ENCODE data around the gene GLI1.

The GLI1 gene

GRCh38 chr12:57477710-57478681 lies 18.4 kb downstream of the GLI1 start:
- Histone ChIP-seq H3K4me1 (ENCODE audit: insufficient read depth, low read length) (peaks cover 5% of the 10 kb centered on the region), H3K4me3 (ENCODE audit: low read length) (no peak overlapping the region), H3K27ac (ENCODE audit: low read depth, low read length) (no peak overlapping the region), H3K27me3 (ENCODE audit: insufficient read depth, low read length) (peaks cover 56% of the 10 kb centered on the region), H3K9ac (ENCODE audit: low read depth, low read length) (no peak overlapping the region), H3K9me3 (ENCODE audit: insufficient read depth, low read depth, low read length) (no peaks in the 10 kb centered on the region), H3K36me3 (ENCODE audit: insufficient read depth, low read length) (no peaks in the 10 kb centered on the region)
- 80% methylated on average over 11 of the region's 12 CpGs for WGBS

- Histone ChIP-seq H3K36me3 (ENCODE audit: insufficient read depth, low read length) (no peaks in the 10 kb centered on the region), H3K4me3 (ENCODE audit: low read length) (no peak overlapping the region), H3K4me1 (ENCODE audit: insufficient read depth, low read length) (peaks cover 5% of the 10 kb centered on the region), H3K9ac (ENCODE audit: low read depth, low read length) (no peak overlapping the region), H3K9me3 (ENCODE audit: insufficient read depth, low read depth, low read length) (no peaks in the 10 kb centered on the region), H3K27ac (ENCODE audit: low read depth, low read length) (no peak overlapping the region), H3K27me3 (ENCODE audit: insufficient read depth, low read length) (peaks cover 48% of the 10 kb centered on the region)
- 94% methylated on average over 10 of the region's 10 CpGs for WGBS
Measured at GRCh38 chr12:57479043-57479375, 19.4 kb downstream of the GLI1 start.

- no peaks in the 10 kb centered on the region for H3K9me3 ChIP-seq (ENCODE audit: insufficient read depth, low read depth, low read length)
- no peak within 1 kb of the TSS for H3K27ac ChIP-seq (ENCODE audit: low read depth, low read length)
- H3K27me3 ChIP-seq (ENCODE audit: insufficient read depth, low read length) = peaks cover 43% of the 10 kb centered on the region
- no peaks in the 10 kb centered on the region for H3K36me3 ChIP-seq (ENCODE audit: insufficient read depth, low read length)
- peaks cover 5% of the 10 kb centered on the region for H3K4me1 ChIP-seq (ENCODE audit: insufficient read depth, low read length)
- WGBS = 92% methylated on average over 6 of the region's 6 CpGs
- no peak within 1 kb of the TSS for H3K4me3 ChIP-seq (ENCODE audit: low read length)
- no peak within 1 kb of the TSS for H3K9ac ChIP-seq (ENCODE audit: low read depth, low read length)
Measured at GRCh38 chr12:57479376-57480115, 20.0 kb downstream of the GLI1 start, which contains the start of gene ARHGAP9. TSS of gene ARHGAP9 (minus strand) at chr12:57479866. CDS start at chr12:57479406, 460 bp downstream.

- H3K4me1 ChIP-seq (ENCODE audit: insufficient read depth, low read length) = no peaks in the 10 kb centered on the region; the same call in 1 of the 2 replicates
- H3K9ac ChIP-seq (ENCODE audit: low read depth, low read length) = no peak overlapping the region
- H3K27me3 ChIP-seq (ENCODE audit: insufficient read depth, low read length) = peaks cover 22% of the 10 kb centered on the region
- H3K27ac ChIP-seq (ENCODE audit: low read depth, low read length) = no peak overlapping the region
- WGBS = 100% methylated on average over 1 of the region's 1 CpG
- H3K9me3 ChIP-seq (ENCODE audit: insufficient read depth, low read depth, low read length) = no peaks in the 10 kb centered on the region
- no peak overlapping the region for H3K4me3 ChIP-seq (ENCODE audit: low read length)
- H3K36me3 ChIP-seq (ENCODE audit: insufficient read depth, low read length) = no peaks in the 10 kb centered on the region
Measured at GRCh38 chr12:57481671-57482070, 22.1 kb downstream of the GLI1 start.

- Histone ChIP-seq H3K27me3 (ENCODE audit: insufficient read depth, low read length) (peaks cover 9% of the 10 kb centered on the region; the same call in 1 of the 2 replicates), H3K27ac (ENCODE audit: low read depth, low read length) (no peak overlapping the region), H3K36me3 (ENCODE audit: insufficient read depth, low read length) (no peaks in the 10 kb centered on the region), H3K9ac (ENCODE audit: low read depth, low read length) (no peak overlapping the region), H3K4me3 (ENCODE audit: low read length) (no peak overlapping the region), H3K4me1 (ENCODE audit: insufficient read depth, low read length) (no peaks in the 10 kb centered on the region), H3K9me3 (ENCODE audit: insufficient read depth, low read depth, low read length) (no peaks in the 10 kb centered on the region)
- 73% methylated on average over 5 of the region's 5 CpGs for WGBS
Measured at GRCh38 chr12:57483466-57483865, 23.9 kb downstream of the GLI1 start.

- peaks cover 19% of the 10 kb centered on the region for H3K36me3 ChIP-seq (ENCODE audit: insufficient read depth, low read length)
- no peak overlapping the region for H3K4me3 ChIP-seq (ENCODE audit: low read length)
Measured at GRCh38 chr12:57485695-57486094, 26.1 kb downstream of the GLI1 start.

GRCh38 chr12:57487055-57487596 lies 27.5 kb downstream of the GLI1 start:
- Histone ChIP-seq H3K27me3 (ENCODE audit: insufficient read depth, low read length) (no peaks in the 10 kb centered on the region), H3K9ac (ENCODE audit: low read depth, low read length) (no peak overlapping the region), H3K4me1 (ENCODE audit: insufficient read depth, low read length) (peaks cover 6% of the 10 kb centered on the region; the same call in 1 of the 2 replicates), H3K27ac (ENCODE audit: low read depth, low read length) (no peak overlapping the region), H3K9me3 (ENCODE audit: insufficient read depth, low read depth, low read length) (no peaks in the 10 kb centered on the region), H3K36me3 (ENCODE audit: insufficient read depth, low read length) (peaks cover 32% of the 10 kb centered on the region), H3K4me3 (ENCODE audit: low read length) (0 out of 2 replicates have a peak overlapping the region, but pooled peaks have one; percentile 95)
- WGBS = 93% methylated on average over 27 of the region's 27 CpGs

More at GRCh38 chr12:57485695-57486094, 26.1 kb downstream of the GLI1 start:
- Histone ChIP-seq H3K9ac (ENCODE audit: low read depth, low read length) (no peak overlapping the region), H3K9me3 (ENCODE audit: insufficient read depth, low read depth, low read length) (no peaks in the 10 kb centered on the region), H3K27ac (ENCODE audit: low read depth, low read length) (no peak overlapping the region), H3K27me3 (ENCODE audit: insufficient read depth, low read length) (no peaks in the 10 kb centered on the region; the same call in 1 of the 2 replicates), H3K4me1 (ENCODE audit: insufficient read depth, low read length) (peaks cover 6% of the 10 kb centered on the region; the same call in 1 of the 2 replicates)

- H3K4me3 ChIP-seq (ENCODE audit: low read length) = peak within 1 kb of the TSS; percentile 95
- peaks cover 39% of the 10 kb centered on the region for H3K36me3 ChIP-seq (ENCODE audit: insufficient read depth, low read length)
- 15% methylated on average over 47 of the region's 47 CpGs for WGBS
- peaks cover 6% of the 10 kb centered on the region; the same call in 1 of the 2 replicates for H3K4me1 ChIP-seq (ENCODE audit: insufficient read depth, low read length)
- H3K27ac ChIP-seq (ENCODE audit: low read depth, low read length) = peak within 1 kb of the TSS; percentile 91
- H3K27me3 ChIP-seq (ENCODE audit: insufficient read depth, low read length) = no peaks in the 10 kb centered on the region
- peaks cover 2% of the 10 kb centered on the region; the same call in 1 of the 2 replicates for H3K9me3 ChIP-seq (ENCODE audit: insufficient read depth, low read depth, low read length)
- H3K9ac ChIP-seq (ENCODE audit: low read depth, low read length) = peak within 1 kb of the TSS; percentile 98
Measured at GRCh38 chr12:57487597-57488401, 28.2 kb downstream of the GLI1 start, which contains the start of gene MARS1. TSS of gene MARS1 (plus strand) at chr12:57488068. CDS start at chr12:57488091, 23 bp downstream.

- no peaks in the 10 kb centered on the region for H3K27me3 ChIP-seq (ENCODE audit: insufficient read depth, low read length)
- peaks cover 42% of the 10 kb centered on the region for H3K36me3 ChIP-seq (ENCODE audit: insufficient read depth, low read length)
- peak overlapping the region; percentile 98 for H3K9ac ChIP-seq (ENCODE audit: low read depth, low read length)
- 30% methylated on average over 11 of the region's 11 CpGs for WGBS
- peaks cover 6% of the 10 kb centered on the region; the same call in 1 of the 2 replicates for H3K4me1 ChIP-seq (ENCODE audit: insufficient read depth, low read length)
- H3K9me3 ChIP-seq (ENCODE audit: insufficient read depth, low read depth, low read length) = peaks cover 5% of the 10 kb centered on the region; the same call in 1 of the 2 replicates
- peak overlapping the region; percentile 91 for H3K27ac ChIP-seq (ENCODE audit: low read depth, low read length)
- H3K4me3 ChIP-seq (ENCODE audit: low read length) = peak overlapping the region; percentile 95
Measured at GRCh38 chr12:57488402-57489156, 29.0 kb downstream of the GLI1 start.
